ENCODE results near the gene SLC5A10. TPM values are rescaled to one million over a fixed set of nuclear protein-coding genes. Genes with fewer than 3 reads are reported as not detected.

SLC5A10 gene
- total and polyA plus RNA-seq, 2 experiments from 2014 or later = 0.10 TPM; not detected in 1

DNA sequence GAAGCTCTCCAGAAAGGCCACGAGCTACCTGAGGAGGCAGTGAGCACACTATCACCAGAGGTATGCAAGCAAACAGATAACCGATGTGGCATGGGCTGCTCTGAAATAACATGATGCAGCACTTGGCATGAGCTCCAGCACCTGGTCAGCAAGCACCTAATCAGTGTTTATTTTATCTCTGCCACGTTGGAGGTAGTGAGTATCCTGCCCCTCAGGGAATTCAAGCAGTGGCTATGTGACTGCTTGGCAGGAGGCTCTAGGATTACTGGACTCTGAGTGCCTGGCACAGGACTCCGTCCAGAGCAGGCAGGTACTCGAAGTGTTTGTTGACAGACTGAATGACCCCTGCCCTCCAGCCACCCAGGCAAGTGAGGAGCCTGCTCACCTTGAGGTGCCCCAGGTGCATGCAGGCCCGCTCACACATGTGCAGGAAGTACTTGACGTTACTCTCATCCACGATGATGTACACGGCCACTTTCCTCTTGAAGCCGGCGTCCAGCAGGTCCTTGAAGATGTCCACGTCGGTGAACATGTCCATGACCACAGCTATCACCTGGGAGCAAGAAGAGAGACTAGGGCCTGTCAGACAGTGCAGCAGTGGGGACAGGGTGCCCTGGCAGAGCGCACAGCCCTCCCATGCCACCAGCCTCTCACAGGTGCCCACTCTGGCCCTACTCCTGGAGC is 36.0 kb downstream of the SLC5A10 start (continued):
- TF ChIP-seq ZNF114 (CRISPR knock-in tag; IDR thresholded peaks at IDR 0.05) = no peak
- no peak for TF ChIP-seq STAT1 (IDR thresholded peaks at IDR 0.05; ENCODE audit: unreplicated experiment)
- TF ChIP-seq POLR2AphosphoS5 (IDR thresholded peaks at IDR 0.05; ENCODE audit: low read depth) = no peak
- no peak for TF ChIP-seq EZH2phosphoT487 (IDR thresholded peaks at IDR 0.05; ENCODE audit: unreplicated experiment)
- TF ChIP-seq, protein P1, sequence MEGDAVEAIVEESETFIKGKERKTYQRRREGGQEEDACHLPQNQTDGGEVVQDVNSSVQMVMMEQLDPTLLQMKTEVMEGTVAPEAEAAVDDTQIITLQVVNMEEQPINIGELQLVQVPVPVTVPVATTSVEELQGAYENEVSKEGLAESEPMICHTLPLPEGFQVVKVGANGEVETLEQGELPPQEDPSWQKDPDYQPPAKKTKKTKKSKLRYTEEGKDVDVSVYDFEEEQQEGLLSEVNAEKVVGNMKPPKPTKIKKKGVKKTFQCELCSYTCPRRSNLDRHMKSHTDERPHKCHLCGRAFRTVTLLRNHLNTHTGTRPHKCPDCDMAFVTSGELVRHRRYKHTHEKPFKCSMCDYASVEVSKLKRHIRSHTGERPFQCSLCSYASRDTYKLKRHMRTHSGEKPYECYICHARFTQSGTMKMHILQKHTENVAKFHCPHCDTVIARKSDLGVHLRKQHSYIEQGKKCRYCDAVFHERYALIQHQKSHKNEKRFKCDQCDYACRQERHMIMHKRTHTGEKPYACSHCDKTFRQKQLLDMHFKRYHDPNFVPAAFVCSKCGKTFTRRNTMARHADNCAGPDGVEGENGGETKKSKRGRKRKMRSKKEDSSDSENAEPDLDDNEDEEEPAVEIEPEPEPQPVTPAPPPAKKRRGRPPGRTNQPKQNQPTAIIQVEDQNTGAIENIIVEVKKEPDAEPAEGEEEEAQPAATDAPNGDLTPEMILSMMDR (conservative IDR thresholded peaks at IDR 0.05; ENCODE audit: low read depth in 2 of 2) = no peak

DNA sequence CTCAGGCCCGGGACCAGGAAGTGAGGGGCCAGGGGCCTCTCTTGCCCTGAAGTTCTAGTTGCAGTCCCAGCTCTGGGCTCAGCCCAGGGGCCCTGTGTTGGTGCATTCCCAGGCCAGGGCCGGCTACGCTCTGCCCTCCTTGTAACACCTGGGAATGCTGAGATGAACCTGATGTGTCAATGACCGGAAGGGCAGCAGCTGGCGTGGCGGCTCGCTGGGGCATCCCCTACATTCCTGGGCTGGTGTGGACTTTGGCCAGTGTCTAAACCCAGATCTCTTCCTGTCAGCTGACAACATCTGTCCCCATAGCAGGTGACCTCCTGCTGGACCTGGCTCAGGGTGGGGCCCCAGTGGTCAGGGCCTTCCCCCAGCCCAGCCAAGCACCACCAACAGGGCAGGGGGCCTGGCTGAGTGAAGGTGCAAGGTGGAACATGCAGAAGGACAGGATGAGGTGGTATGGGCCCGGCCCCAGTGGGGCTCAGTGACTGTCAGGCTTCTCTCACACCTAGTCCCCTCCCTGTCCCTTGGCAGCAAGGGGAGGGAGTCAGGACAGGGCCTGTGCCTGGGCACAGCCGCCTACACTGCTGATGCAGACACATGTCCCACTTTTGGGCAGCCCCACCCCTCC is 36.7 kb downstream of the SLC5A10 start:
- no peak overlapping the region for H3K4me2 ChIP-seq
- Mint-ChIP-seq H3K36me3 (ENCODE audit: low read depth) (peaks cover 16% of the 10 kb centered on the region), H3K9me3 (no peaks in the 10 kb centered on the region), H3K27me3 (ENCODE audit: insufficient read depth, low read depth, poor library complexity) (peaks cover 9% of the 10 kb centered on the region), H3K4me1 (peaks cover 5% of the 10 kb centered on the region; the same call in 1 of the 3 replicates), H3K27ac (no peak overlapping the region), H3K4me3 (no peak overlapping the region)
- H2AFZ ChIP-seq = no peak overlapping the region
- H3K4me1 ChIP-seq (ENCODE audit: insufficient read depth) = no peaks in the 10 kb centered on the region
- no peak overlapping the region for H3K27ac ChIP-seq (ENCODE audit: low read depth)
- H3K4me3 ChIP-seq = no peak overlapping the region
- no peaks in the 10 kb centered on the region for H3K9me2 ChIP-seq (ENCODE audit: insufficient read depth)
- no peaks in the 10 kb centered on the region for H3K36me3 ChIP-seq (ENCODE audit: insufficient read depth)
- H3K79me2 ChIP-seq (replicated peaks; ENCODE audit: insufficient read depth) = peaks cover 19% of the 10 kb centered on the region
- DNase-seq (ENCODE audit: low spot score) (no peak), ATAC-seq (no peak)
- H3F3A ChIP-seq (replicated peaks; ENCODE audit: low read depth) = no peaks in the 10 kb centered on the region
- no peaks in the 10 kb centered on the region for H3K27me3 ChIP-seq (ENCODE audit: insufficient read depth)
- H4K20me1 ChIP-seq (replicated peaks; ENCODE audit: insufficient read depth) = peaks cover 6% of the 10 kb centered on the region
- TF ChIP-seq, protein P1 (conservative IDR thresholded peaks at IDR 0.05; ENCODE audit: low read depth in 2 of 2) = no peak
- TF ChIP-seq JUNB (IDR thresholded peaks at IDR 0.05; ENCODE audit: unreplicated experiment) (no peak), ZNF331 (CRISPR knock-in tag; IDR thresholded peaks at IDR 0.05; ENCODE audit: low read depth) (no peak), EZH2phosphoT487 (IDR thresholded peaks at IDR 0.05; ENCODE audit: unreplicated experiment) (no peak), CREB1 (CRISPR knock-in tag; IDR thresholded peaks at IDR 0.05; ENCODE audit: low read depth) (no peak)
- TF ChIP-seq, protein P2, sequence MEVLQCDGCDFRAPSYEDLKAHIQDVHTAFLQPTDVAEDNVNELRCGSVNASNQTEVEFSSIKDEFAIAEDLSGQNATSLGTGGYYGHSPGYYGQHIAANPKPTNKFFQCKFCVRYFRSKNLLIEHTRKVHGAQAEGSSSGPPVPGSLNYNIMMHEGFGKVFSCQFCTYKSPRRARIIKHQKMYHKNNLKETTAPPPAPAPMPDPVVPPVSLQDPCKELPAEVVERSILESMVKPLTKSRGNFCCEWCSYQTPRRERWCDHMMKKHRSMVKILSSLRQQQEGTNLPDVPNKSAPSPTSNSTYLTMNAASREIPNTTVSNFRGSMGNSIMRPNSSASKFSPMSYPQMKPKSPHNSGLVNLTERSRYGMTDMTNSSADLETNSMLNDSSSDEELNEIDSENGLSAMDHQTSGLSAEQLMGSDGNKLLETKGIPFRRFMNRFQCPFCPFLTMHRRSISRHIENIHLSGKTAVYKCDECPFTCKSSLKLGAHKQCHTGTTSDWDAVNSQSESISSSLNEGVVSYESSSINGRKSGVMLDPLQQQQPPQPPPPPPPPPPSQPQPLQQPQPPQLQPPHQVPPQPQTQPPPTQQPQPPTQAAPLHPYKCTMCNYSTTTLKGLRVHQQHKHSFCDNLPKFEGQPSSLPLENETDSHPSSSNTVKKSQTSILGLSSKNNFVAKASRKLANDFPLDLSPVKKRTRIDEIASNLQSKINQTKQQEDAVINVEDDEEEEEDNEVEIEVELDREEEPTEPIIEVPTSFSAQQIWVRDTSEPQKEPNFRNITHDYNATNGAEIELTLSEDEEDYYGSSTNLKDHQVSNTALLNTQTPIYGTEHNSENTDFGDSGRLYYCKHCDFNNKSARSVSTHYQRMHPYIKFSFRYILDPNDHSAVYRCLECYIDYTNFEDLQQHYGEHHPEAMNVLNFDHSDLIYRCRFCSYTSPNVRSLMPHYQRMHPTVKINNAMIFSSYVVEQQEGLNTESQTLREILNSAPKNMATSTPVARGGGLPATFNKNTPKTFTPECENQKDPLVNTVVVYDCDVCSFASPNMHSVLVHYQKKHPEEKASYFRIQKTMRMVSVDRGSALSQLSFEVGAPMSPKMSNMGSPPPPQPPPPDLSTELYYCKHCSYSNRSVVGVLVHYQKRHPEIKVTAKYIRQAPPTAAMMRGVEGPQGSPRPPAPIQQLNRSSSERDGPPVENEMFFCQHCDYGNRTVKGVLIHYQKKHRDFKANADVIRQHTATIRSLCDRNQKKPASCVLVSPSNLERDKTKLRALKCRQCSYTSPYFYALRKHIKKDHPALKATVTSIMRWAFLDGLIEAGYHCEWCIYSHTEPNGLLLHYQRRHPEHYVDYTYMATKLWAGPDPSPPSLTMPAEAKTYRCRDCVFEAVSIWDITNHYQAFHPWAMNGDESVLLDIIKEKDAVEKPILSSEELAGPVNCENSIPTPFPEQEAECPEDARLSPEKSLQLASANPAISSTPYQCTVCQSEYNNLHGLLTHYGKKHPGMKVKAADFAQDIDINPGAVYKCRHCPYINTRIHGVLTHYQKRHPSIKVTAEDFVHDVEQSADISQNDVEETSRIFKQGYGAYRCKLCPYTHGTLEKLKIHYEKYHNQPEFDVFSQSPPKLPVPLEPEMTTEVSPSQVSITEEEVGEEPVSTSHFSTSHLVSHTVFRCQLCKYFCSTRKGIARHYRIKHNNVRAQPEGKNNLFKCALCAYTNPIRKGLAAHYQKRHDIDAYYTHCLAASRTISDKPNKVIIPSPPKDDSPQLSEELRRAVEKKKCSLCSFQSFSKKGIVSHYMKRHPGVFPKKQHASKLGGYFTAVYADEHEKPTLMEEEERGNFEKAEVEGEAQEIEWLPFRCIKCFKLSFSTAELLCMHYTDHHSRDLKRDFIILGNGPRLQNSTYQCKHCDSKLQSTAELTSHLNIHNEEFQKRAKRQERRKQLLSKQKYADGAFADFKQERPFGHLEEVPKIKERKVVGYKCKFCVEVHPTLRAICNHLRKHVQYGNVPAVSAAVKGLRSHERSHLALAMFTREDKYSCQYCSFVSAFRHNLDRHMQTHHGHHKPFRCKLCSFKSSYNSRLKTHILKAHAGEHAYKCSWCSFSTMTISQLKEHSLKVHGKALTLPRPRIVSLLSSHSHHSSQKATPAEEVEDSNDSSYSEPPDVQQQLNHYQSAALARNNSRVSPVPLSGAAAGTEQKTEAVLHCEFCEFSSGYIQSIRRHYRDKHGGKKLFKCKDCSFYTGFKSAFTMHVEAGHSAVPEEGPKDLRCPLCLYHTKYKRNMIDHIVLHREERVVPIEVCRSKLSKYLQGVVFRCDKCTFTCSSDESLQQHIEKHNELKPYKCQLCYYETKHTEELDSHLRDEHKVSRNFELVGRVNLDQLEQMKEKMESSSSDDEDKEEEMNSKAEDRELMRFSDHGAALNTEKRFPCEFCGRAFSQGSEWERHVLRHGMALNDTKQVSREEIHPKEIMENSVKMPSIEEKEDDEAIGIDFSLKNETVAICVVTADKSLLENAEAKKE (CRISPR knock-in tag; IDR thresholded peaks at IDR 0.05) = no peak
- TF ChIP-seq, protein P3, sequence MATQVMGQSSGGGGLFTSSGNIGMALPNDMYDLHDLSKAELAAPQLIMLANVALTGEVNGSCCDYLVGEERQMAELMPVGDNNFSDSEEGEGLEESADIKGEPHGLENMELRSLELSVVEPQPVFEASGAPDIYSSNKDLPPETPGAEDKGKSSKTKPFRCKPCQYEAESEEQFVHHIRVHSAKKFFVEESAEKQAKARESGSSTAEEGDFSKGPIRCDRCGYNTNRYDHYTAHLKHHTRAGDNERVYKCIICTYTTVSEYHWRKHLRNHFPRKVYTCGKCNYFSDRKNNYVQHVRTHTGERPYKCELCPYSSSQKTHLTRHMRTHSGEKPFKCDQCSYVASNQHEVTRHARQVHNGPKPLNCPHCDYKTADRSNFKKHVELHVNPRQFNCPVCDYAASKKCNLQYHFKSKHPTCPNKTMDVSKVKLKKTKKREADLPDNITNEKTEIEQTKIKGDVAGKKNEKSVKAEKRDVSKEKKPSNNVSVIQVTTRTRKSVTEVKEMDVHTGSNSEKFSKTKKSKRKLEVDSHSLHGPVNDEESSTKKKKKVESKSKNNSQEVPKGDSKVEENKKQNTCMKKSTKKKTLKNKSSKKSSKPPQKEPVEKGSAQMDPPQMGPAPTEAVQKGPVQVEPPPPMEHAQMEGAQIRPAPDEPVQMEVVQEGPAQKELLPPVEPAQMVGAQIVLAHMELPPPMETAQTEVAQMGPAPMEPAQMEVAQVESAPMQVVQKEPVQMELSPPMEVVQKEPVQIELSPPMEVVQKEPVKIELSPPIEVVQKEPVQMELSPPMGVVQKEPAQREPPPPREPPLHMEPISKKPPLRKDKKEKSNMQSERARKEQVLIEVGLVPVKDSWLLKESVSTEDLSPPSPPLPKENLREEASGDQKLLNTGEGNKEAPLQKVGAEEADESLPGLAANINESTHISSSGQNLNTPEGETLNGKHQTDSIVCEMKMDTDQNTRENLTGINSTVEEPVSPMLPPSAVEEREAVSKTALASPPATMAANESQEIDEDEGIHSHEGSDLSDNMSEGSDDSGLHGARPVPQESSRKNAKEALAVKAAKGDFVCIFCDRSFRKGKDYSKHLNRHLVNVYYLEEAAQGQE (IDR thresholded peaks at IDR 0.05; ENCODE audit: unreplicated experiment) = no peak

Data from GM23338 (cell line).